ENCODE measurements around the gene TMEM54. TPM values are rescaled to one million over a fixed set of nuclear protein-coding genes. Genes with fewer than 3 reads are reported as not detected.

The TMEM54 gene
- total RNA-seq, 4 donors from 2014 or later: 32.6 to 158 (median 101) TPM

DNA sequence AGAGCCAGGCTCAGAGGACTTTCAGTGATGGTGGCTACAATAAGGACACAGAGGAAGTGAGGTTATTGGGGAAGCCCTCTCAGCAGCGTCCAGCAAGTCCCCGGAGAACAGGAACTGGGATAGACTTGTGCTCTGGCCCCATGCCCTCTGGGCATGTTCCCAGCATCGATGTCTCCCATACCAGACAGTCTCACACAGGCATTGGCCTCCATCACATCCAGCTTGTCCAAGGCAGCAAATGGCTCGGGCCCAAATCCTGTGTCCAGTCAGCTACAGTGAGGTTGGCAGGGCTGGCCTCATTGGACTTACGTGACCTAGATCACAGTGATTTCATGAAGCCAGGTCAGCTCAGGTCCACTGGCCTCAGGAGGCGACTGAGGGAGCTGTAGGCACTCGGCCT is 19.6 kb upstream of the TMEM54 start:
- Histone ChIP-seq H3K9me3 (no peaks in the 10 kb centered on the region), H3K27me3 (no peaks in the 10 kb centered on the region), H3K4me3 (replicated peaks in 1 of 3) (no peak overlapping the region), H3K4me1 (peaks cover 9 to 10% of the 10 kb centered on the region in 2 donors), H3K36me3 (no peaks in the 10 kb centered on the region), H3K27ac (no peak overlapping the region)
- no peak for TF ChIP-seq CTCF (IDR thresholded peaks at IDR 0.05)
- TF ChIP-seq POLR2A (IDR thresholded peaks at IDR 0.05): no peak
- WGBS, 2 donors: 88% methylated on average over 4 to 6 of the region's 7 CpGs
- DNase-seq: no peak
- intact Hi-C loops (cut with DNase I): no loop called here

DNA sequence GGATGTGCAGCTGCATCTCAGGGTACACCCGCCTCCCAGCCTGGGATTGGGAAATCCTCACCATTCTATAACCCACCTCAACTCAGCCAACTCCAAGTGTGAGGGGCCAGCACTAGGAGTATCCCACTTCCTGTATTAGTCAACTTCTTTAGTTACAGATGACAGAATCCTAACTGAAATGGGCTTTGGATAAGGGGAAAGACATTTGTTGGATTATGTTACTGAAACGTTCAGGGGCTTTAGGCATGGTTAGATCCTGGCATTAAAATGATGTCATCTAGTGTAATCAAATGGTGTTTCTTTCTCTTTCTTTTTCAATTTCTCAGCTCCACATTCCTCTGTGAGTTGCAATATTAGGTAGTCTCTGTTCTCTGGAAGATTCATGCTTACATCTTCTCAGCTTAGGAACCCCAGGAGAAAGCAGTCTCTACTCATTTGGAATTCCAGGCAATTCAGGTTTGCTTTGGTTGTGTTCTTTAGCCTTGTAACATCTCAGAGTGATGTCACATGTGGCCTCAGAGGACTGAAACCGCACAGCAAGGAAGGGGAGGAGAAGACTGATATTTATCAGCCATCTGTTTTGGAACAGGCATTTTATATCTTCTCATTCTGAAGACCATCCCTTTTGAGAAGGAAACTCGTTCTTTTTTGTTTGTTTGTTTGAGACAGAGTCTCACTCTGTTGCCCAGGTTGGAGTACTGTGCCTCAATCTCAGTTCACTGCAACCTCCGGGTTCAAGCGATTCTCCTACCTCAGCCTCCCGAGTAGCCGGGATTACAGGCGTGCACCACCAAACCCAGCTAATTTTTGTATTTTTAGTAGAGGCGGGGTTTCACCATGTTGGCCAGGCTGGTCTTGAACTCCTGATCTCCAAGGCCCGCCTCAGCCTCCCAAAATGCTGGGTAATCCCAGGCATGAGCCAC is 18.9 kb upstream of the TMEM54 start:
- Histone ChIP-seq H3K4me3 (replicated peaks in 1 of 3) (no peak overlapping the region), H3K27ac (no peak overlapping the region), H3K27me3 (no peaks in the 10 kb centered on the region), H3K9me3 (no peaks in the 10 kb centered on the region), H3K4me1 (peaks cover 5 to 6% of the 10 kb centered on the region in 2 donors), H3K36me3 (no peaks in the 10 kb centered on the region)
- intact Hi-C loops (cut with DNase I): no loop called here
- DNase-seq: no peak
- WGBS, 2 donors: 88 to 89% methylated on average over 11 of the region's 11 CpGs
- TF ChIP-seq POLR2A (IDR thresholded peaks at IDR 0.05) (no peak), CTCF (IDR thresholded peaks at IDR 0.05) (no peak)

DNA sequence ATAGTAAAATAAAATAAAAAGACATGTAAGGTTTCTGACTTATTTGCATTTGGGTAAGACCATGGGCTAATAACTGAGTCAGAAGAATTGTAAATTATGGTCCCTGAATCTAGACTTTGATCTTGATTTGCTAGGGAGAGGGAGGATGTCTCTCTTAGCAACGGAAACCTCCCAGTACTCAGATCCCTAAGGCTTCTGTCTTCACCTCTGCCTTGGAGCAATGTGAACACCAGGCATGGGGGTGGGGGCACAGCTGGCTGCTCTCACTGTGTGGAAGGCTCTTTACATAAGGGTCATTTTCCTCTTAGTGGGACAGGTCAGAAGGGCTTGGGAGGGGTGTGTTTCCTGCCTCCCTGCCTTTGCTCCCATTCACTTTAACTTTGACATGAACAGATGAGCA is 17.0 kb upstream of the TMEM54 start:
- Histone ChIP-seq H3K36me3 (no peaks in the 10 kb centered on the region), H3K27ac (no peak overlapping the region), H3K4me3 (replicated peaks in 1 of 3) (no peak overlapping the region), H3K27me3 (no peaks in the 10 kb centered on the region), H3K9me3 (no peaks in the 10 kb centered on the region), H3K4me1 (no peaks in the 10 kb centered on the region)
- TF ChIP-seq CTCF (IDR thresholded peaks at IDR 0.05): no peak
- TF ChIP-seq POLR2A (IDR thresholded peaks at IDR 0.05): no peak
- WGBS, 2 donors: 60 to 62% methylated on average over 1 of the region's 1 CpG
- DNase-seq: no peak
- intact Hi-C loops (cut with DNase I): no loop called here

DNA sequence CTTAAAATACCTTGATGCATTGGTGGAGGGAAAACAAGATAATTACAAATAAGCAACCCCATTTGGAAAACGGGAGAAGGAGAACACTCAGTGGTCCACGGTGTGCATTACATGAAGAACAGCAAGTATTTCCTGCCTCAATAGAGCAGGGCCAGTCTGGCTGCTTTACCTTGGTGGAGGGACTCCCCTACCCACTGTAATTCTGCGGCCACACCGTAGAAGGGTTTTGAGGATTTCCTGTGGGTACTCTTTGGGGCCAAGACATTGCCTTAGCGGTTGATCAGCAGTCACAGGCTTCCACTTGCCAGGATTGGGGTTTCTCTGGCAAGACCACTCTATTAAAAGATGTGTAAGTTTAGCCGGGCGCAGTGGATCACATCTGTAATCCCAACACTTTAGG is 16.3 kb upstream of the TMEM54 start:
- TF ChIP-seq CTCF (IDR thresholded peaks at IDR 0.05) (no peak), POLR2A (IDR thresholded peaks at IDR 0.05) (no peak)
- intact Hi-C loops (cut with DNase I): no loop called here
- Histone ChIP-seq H3K9me3 (no peaks in the 10 kb centered on the region), H3K36me3 (no peaks in the 10 kb centered on the region), H3K27ac (no peak overlapping the region), H3K27me3 (no peaks in the 10 kb centered on the region), H3K4me3 (replicated peaks in 1 of 3) (no peak overlapping the region), H3K4me1 (no peaks in the 10 kb centered on the region)
- DNase-seq: no peak
- 77 to 82% methylated on average over 7 of the region's 7 CpGs for WGBS, 2 donors
